ENCODE results near the gene CEACAM21. TPM values are rescaled to one million over a fixed set of nuclear protein-coding genes. Genes with fewer than 3 reads are reported as not detected.
A peak's percentile ranks its signal among the peaks of the same experiment; 100 is the strongest.

CEACAM21 gene
- total RNA-seq, 6 experiments from 2014 or later, result not detected

DNA sequence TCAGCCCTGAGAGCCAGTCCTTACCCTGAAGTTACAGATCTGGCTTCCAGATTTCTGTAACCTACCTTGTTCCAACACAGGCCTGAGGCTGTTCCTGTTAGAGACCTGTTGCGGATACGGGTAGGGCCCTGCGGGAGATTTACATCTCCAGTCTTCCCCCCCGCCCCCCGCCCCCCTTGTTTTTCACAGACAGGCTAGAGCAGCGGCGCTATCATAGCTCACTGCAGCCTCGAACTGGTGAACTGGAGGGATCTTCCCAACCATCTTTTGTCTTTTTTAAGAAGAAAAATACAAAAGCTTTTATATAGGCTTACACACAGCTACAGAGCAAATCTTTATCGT, 10.6 kb upstream of the CEACAM21 start:
- Mint-ChIP-seq H3K4me3 (no peak overlapping the region), H3K27me3 (ENCODE audit: insufficient read depth) (peaks cover 18% of the 10 kb centered on the region), H3K4me1 (ENCODE audit: low read depth) (no peaks in the 10 kb centered on the region), H3K27ac (no peak overlapping the region), H3K9me3 (no peaks in the 10 kb centered on the region), H3K36me3 (ENCODE audit: low read depth) (no peaks in the 10 kb centered on the region)
- DNase-seq, result no peak
- TF ChIP-seq, protein P1, sequence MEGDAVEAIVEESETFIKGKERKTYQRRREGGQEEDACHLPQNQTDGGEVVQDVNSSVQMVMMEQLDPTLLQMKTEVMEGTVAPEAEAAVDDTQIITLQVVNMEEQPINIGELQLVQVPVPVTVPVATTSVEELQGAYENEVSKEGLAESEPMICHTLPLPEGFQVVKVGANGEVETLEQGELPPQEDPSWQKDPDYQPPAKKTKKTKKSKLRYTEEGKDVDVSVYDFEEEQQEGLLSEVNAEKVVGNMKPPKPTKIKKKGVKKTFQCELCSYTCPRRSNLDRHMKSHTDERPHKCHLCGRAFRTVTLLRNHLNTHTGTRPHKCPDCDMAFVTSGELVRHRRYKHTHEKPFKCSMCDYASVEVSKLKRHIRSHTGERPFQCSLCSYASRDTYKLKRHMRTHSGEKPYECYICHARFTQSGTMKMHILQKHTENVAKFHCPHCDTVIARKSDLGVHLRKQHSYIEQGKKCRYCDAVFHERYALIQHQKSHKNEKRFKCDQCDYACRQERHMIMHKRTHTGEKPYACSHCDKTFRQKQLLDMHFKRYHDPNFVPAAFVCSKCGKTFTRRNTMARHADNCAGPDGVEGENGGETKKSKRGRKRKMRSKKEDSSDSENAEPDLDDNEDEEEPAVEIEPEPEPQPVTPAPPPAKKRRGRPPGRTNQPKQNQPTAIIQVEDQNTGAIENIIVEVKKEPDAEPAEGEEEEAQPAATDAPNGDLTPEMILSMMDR (IDR thresholded peaks at IDR 0.05), result no peak

DNA sequence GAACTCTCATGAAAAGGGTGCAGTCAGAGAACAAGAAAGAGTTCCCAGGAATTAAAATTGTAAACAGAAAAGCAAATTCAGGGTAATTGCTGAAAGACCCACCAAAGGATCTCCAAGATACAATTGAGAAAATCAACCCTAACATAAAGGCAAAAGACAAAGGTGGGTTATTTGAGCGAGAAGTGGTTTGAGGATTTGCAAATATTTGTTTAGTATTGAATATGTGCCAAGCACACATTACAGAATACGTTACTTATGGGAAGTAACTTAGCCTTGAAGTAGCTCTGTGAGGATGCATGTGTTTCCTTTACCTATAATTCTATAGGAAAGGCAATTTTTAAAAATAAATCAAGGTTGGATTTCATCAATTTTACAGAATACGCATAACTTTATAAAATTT, 10.0 kb upstream of the CEACAM21 start:
- Mint-ChIP-seq H3K27me3 (ENCODE audit: insufficient read depth) (peaks cover 22% of the 10 kb centered on the region), H3K27ac (no peak overlapping the region), H3K4me1 (ENCODE audit: low read depth) (no peaks in the 10 kb centered on the region), H3K4me3 (no peak overlapping the region), H3K36me3 (ENCODE audit: low read depth) (no peaks in the 10 kb centered on the region), H3K9me3 (no peaks in the 10 kb centered on the region)
- TF ChIP-seq, protein P1 (IDR thresholded peaks at IDR 0.05), result no peak
- DNase-seq, result no peak

DNA sequence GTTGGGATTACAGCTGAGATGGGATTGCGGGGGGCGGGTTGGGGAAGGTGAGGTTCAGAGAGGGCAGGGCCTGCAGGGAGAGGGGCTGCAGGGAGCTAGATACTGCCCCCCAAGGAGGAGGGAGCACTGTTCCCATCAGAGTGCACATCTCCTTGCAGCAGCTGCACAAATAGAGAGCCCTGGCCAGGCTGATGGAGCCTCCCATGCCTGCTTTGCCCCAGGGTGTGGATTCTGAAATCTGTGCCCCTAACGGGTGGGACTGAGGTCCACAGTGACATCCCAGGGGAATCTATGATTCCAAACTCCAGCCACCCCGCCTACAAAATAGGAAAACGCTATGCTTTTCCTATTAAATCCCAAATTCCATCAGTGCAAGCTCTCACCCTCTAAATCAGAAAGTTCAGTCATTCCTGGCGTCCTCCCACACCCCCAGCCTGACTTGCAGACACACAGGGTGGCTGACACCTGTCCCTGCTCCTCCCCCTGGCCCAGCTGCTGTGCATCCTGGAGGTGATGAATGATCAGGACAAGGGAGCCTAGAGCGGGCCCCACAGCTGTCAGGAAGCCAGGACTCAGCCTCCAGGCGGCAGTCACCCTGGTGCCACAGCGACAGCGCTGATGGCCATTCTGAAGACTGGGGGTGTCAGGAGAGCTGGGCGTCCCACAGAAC, 6.3 kb upstream of the CEACAM21 start:
- no peaks in the 10 kb centered on the region for H3K4me1 Mint-ChIP-seq (ENCODE audit: low read depth)
- no peak for DNase-seq
- H3K36me3 Mint-ChIP-seq (ENCODE audit: low read depth), result no peaks in the 10 kb centered on the region
- H3K27ac Mint-ChIP-seq, result no peak overlapping the region
- no peak overlapping the region for H3K4me3 Mint-ChIP-seq
- no peaks in the 10 kb centered on the region for H3K9me3 Mint-ChIP-seq
- TF ChIP-seq, protein P1 (IDR thresholded peaks at IDR 0.05), result no peak
- H3K27me3 Mint-ChIP-seq (ENCODE audit: insufficient read depth), result peaks cover 24% of the 10 kb centered on the region

DNA sequence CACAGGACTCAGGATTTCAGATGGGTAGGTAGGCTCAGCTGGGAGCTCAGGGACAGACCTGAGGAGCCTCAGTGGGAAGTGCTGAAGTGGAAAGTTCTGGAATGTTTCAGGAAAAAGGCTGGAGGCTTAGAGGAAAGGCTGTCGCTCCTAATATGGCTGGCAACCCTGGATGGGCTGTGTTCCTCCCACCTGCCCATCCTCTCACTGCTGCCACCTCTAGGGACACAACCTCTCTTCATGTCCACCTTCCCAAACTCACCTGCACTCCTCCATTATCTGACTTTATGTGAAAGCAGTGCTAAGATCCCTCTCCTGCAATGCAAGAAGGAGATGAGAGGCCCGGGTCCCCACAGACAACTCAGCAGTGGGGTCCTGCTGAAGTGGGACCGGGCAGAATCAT, 5.8 kb upstream of the CEACAM21 start:
- no peak overlapping the region for H3K4me3 Mint-ChIP-seq
- TF ChIP-seq, protein P1 (IDR thresholded peaks at IDR 0.05), result no peak
- H3K9me3 Mint-ChIP-seq, result no peaks in the 10 kb centered on the region
- no peak for DNase-seq
- H3K27me3 Mint-ChIP-seq (ENCODE audit: insufficient read depth), result peaks cover 22% of the 10 kb centered on the region
- H3K36me3 Mint-ChIP-seq (ENCODE audit: low read depth), result no peaks in the 10 kb centered on the region
- H3K27ac Mint-ChIP-seq, result no peak overlapping the region
- H3K4me1 Mint-ChIP-seq (ENCODE audit: low read depth), result no peaks in the 10 kb centered on the region

DNA sequence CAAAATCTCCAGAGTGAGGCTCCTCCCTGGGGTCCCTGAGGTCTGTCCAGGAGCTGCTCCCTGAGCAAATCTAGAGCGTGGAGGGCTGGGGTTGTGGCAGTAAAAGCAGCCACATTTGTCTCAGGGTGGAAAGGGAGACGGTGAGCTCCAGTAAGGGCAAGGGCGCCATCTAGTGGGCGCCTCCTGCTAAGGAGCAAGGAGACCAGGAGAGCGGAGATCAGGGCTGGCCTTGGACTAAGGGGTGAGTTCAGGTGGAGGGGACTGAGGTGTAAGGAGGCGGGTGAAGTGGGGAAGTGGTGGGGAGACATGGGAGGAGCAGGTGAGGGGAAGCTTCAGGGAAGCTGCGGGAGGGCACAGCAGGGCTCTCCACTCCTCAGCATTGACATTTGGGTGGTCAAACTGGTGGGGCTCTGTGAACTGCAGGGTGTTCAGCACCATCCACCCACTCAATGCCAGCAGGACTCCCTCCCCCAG, 5.3 kb upstream of the CEACAM21 start:
- H3K4me1 Mint-ChIP-seq (ENCODE audit: low read depth), result no peaks in the 10 kb centered on the region
- H3K4me3 Mint-ChIP-seq, result no peak overlapping the region
- no peaks in the 10 kb centered on the region for H3K36me3 Mint-ChIP-seq (ENCODE audit: low read depth)
- H3K27me3 Mint-ChIP-seq (ENCODE audit: insufficient read depth), result peaks cover 22% of the 10 kb centered on the region
- TF ChIP-seq, protein P1 (IDR thresholded peaks at IDR 0.05), result peak; percentile 92
- DNase-seq, result peak; percentile 54
- no peak overlapping the region for H3K27ac Mint-ChIP-seq
- H3K9me3 Mint-ChIP-seq, result no peaks in the 10 kb centered on the region
